Lower lobe of right lung (tissue), 2 donors: ENCODE data around the gene INTS1. TPM values are rescaled to one million over a fixed set of nuclear protein-coding genes. Genes with fewer than 3 reads are reported as not detected.

Experiments used
- ATAC-seq, 2 donors: fragments of 200-7000 bp; cut with Tn5 transposase; one replicate each; pipeline ENCODE4 v1.9.1; 2020 to 2022; ENCODE audit warnings: mild to moderate bottlenecking in 2 of 2, moderate library complexity in 2 of 2
- DNase-seq: peaks from one replicate; pipeline ENCODE4 v3.0.0-alpha.2; 2020
- H3K27ac ChIP-seq: fragments of 200-600 bp; one replicate; pipeline ENCODE4 v1.8.0; 2022
- H3K27me3 ChIP-seq: fragments of 200-600 bp; one replicate; pipeline ENCODE4 v1.8.0; 2022; ENCODE audit warnings: low read depth
- H3K36me3 ChIP-seq: fragments of 200-600 bp; one replicate; pipeline ENCODE4 v1.8.0; 2022; ENCODE audit warnings: mild to moderate bottlenecking
- H3K4me1 ChIP-seq: fragments of 200-600 bp; one replicate; pipeline ENCODE4 v1.8.0; 2022
- H3K4me3 ChIP-seq: fragments of 200-600 bp; one replicate; pipeline ENCODE4 v1.8.0; 2022; ENCODE audit warnings: mild to moderate bottlenecking
- H3K9me3 ChIP-seq: fragments of 200-600 bp; one replicate; pipeline ENCODE4 v1.8.0; 2022
- intact Hi-C: fragments of 100-400 bp; cut with DNase I; formaldehyde crosslinking; loops from one replicate; pipeline ENCODE4 v1.11.0; 2022
- total RNA-seq: library from RNA; stranded (reverse); fragmentation: NEBNext Ultra II Directional; extraction: Animal tissue kit (Norgen Biotek cat#: 25700); gene quantifications from one replicate; pipeline ENCODE4 v1.2.1, GENCODE V29; 2021
- TF ChIP-seq, protein P1 (sequence below): fragments of 200-600 bp; IDR thresholded peaks from one replicate; pipeline ENCODE4 v1.8.0; 2022; ENCODE audit warnings: antibody characterized with exemption, mild to moderate bottlenecking
- donor health status: DM: no; HTN: yes; CAD: no; lungs with severe emphysema.

INTS1 gene
- total RNA-seq, 1 donor from 2014 or later, result 50.8 TPM

DNA sequence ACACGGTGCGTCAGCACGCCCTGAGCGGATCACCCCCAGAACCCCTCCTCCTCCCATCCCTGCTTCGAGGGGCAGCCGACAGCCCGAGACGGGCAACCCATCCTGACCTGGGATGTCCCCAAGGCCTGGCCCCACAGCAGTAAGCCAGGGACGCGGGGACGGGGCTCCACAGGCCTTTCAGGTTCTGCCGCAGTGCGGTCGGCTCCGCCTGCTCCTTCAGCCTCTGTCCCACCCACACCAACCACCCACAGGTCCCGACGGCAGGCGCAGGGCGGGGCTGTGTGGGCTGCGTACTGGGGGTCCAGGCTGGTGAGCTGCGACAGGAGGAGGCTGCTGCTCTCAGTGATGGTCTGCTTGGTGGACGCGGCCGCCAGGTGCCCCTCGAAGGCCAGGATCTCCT is 16.7 kb downstream of the INTS1 start:
- Histone ChIP-seq H3K36me3 (peaks cover 100% of the 10 kb centered on the region), H3K4me1 (no peaks in the 10 kb centered on the region), H3K9me3 (no peaks in the 10 kb centered on the region), H3K4me3 (no peak overlapping the region), H3K27ac (no peak overlapping the region), H3K27me3 (no peaks in the 10 kb centered on the region)
- intact Hi-C loops, result no loop called here
- TF ChIP-seq, protein P1, sequence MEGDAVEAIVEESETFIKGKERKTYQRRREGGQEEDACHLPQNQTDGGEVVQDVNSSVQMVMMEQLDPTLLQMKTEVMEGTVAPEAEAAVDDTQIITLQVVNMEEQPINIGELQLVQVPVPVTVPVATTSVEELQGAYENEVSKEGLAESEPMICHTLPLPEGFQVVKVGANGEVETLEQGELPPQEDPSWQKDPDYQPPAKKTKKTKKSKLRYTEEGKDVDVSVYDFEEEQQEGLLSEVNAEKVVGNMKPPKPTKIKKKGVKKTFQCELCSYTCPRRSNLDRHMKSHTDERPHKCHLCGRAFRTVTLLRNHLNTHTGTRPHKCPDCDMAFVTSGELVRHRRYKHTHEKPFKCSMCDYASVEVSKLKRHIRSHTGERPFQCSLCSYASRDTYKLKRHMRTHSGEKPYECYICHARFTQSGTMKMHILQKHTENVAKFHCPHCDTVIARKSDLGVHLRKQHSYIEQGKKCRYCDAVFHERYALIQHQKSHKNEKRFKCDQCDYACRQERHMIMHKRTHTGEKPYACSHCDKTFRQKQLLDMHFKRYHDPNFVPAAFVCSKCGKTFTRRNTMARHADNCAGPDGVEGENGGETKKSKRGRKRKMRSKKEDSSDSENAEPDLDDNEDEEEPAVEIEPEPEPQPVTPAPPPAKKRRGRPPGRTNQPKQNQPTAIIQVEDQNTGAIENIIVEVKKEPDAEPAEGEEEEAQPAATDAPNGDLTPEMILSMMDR, result no peak
- no peak for ATAC-seq
- DNase-seq, result no peak

DNA sequence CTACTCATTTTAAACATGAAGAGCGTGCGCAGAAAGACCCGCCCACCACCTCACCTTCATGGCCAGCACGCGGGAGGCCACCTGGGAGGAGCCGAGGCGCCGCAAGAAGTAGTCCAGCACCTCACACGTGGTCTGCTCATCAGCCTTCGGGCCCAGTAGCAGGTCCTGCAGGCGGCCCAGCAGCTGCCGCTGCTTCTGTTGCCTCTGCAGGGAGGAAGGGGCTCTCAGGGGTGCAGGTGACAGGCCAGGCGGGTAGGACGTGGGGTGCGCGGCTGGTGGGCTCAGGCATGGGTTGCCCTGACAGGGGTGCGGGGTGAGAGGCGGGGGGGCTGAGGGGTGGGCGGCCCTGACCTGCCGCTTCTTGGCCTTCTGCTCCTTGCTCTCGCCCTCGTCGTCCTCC is 17.6 kb downstream of the INTS1 start:
- ATAC-seq (no peak), DNase-seq (no peak)
- TF ChIP-seq, protein P1, result no peak
- Histone ChIP-seq H3K36me3 (peaks cover 100% of the 10 kb centered on the region), H3K27ac (no peak overlapping the region), H3K4me1 (no peaks in the 10 kb centered on the region), H3K4me3 (no peak overlapping the region), H3K9me3 (no peaks in the 10 kb centered on the region), H3K27me3 (no peaks in the 10 kb centered on the region)
- intact Hi-C loops, result no loop called here

DNA sequence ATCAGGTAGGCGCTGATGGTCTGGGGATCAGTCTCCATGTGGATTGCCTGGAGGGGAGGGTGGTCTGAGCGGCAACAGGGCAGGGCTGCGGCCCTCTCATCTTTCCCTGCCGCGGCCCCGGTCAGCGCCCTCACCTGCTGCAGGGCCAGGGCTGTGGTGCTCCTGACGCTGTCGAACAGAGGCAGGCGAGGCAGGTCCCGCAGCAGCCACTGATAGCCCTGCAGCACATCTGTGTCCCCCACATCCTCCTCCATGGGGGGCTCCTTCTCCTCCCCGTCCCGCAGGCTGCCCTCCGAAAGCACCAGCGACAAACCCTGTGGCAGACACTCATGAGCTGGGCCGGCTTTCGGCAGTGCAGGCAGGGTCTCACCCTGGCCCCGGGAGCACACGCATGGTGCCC is 19.0 kb downstream of the INTS1 start:
- ATAC-seq (no peak), DNase-seq (no peak)
- intact Hi-C loops, result no loop called here
- TF ChIP-seq, protein P1, result no peak
- Histone ChIP-seq H3K4me1 (no peaks in the 10 kb centered on the region), H3K9me3 (no peaks in the 10 kb centered on the region), H3K36me3 (peaks cover 99% of the 10 kb centered on the region), H3K27ac (no peak overlapping the region), H3K27me3 (no peaks in the 10 kb centered on the region), H3K4me3 (no peak overlapping the region)

DNA sequence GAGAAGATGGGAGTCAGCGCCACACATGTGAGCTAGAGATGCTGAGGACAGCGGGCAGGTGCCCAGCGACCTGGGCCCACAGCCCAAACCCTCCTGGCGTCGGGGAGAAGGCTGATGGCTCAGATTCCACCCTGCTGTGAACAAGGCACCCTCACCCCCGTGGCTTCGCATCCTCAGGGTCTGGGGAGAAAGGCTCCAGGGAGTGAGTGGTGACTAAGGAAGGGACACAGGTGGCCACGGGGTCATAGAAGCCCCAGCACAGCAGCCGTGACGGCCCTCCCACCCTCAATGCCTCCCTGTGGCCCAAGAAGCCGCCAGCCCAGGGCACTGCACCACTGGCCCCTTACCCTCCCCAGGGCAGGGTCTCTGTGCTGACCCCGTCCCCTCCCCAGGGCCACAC is 19.6 kb downstream of the INTS1 start:
- TF ChIP-seq, protein P1, result no peak
- H3K36me3 ChIP-seq, result peaks cover 99% of the 10 kb centered on the region
- intact Hi-C loops, result no loop called here

DNA sequence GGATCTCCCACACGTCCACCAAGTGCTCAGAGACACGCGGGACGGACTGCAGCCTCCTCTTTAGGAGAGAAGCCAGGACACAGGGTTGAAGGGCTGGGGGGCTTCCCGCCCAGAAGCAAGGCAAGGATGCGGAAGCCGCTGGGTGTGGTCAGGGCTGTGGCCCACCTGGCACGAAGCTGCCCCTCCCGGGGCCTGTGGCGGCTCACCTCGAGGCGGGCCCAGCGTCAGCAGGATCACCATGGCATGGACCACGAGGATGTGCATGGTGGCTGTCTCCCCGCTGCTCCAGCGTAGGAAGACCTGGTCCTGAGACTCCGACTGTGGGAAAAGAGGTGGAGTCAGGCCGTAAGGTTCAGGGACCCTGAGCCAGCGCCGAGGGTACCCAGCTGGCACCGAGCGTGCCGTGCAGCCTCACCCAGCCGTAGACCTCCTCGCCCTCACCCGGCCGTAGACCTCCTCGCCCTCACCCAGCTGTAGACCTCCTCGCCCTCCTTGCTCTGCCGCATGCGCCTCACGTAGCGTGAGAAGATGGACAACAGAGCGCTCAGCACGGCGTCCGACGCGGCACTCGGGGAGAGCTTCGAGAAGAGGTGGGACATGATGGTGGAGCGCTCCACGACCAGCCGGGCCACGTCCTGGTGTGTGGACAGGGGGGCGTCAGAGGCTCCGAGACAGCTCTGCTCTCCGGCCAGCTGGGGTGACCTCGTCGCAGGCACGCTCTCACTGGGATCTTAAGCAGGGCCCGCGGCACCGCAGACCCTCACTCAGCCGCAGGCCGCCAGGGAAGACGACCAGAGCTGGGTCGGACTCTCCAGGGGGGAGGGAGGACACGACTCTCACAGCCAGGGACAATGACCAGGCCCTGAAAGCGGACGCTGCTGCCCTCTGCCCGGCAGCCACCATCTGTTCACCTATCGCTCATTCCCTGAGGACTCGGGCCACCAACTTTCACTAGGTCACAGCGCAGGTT is 20.4 kb downstream of the INTS1 start:
- TF ChIP-seq, protein P1, result no peak

More for the DNA sequence above, 19.6 kb downstream of the INTS1 start:
- H3K4me1 ChIP-seq, result no peaks in the 10 kb centered on the region
- H3K27ac ChIP-seq, result no peak overlapping the region
- no peak for DNase-seq
- H3K9me3 ChIP-seq, result no peaks in the 10 kb centered on the region
- ATAC-seq, result no peak
- H3K4me3 ChIP-seq, result no peak overlapping the region
- H3K27me3 ChIP-seq, result no peaks in the 10 kb centered on the region

More for the DNA sequence above, 20.4 kb downstream of the INTS1 start:
- no peak overlapping the region for H3K27ac ChIP-seq
- intact Hi-C loops, result no loop called here
- ATAC-seq (no peak), DNase-seq (no peak)
- peaks cover 99% of the 10 kb centered on the region for H3K36me3 ChIP-seq
- H3K4me3 ChIP-seq, result no peak overlapping the region
- H3K9me3 ChIP-seq, result no peaks in the 10 kb centered on the region
- H3K27me3 ChIP-seq, result no peaks in the 10 kb centered on the region
- H3K4me1 ChIP-seq, result no peaks in the 10 kb centered on the region
